K562 (cell line): ENCODE measurements around the gene IFNA8. TPM values are rescaled to one million over a fixed set of nuclear protein-coding genes. Genes with fewer than 3 reads are reported as not detected.

Experiments used
- ATAC-seq: fragments of 200-7000 bp; cut with Tn5 transposase; 3 replicates; pipeline ENCODE4 v1.9.1; 2020; ENCODE audit warnings: moderate library complexity
- BruUV-seq: library from RNA; stranded (reverse); fragments of 400-500 nt; replicated peaks from 2 replicates; lab custom pipeline; 2021; lab: Mats Ljungman, UMichigan
- CTCF ChIA-PET: fragments of 300-600 bp; formaldehyde crosslinking; extraction: SDS; loops from one replicate; lab custom pipeline; 2021; ENCODE audit warnings: low intra/inter-chr PET ratio; lab: Yijun Ruan, JAX
- POLR2A ChIA-PET: fragments of 300-600, 350-650 bp; sonication (Branson Sonifier 250); formaldehyde crosslinking; extraction: SDS; loops from one replicate; lab custom pipeline; 2021; ENCODE audit warnings: antibody characterized with exemption, inconsistent platforms; lab: Yijun Ruan, JAX
- DNase-seq, 4 experiments: peaks; one replicate each; pipeline versions ENCODE4 v3.0.0 to v3.0.0-alpha.2; 2011 to 2018; ENCODE audit warnings: low spot score in 3 of 4, mixed read lengths in 3 of 4; ENCODE audit errors: extremely low read depth in 1 of 4
- FAIRE-seq: peaks from 2 replicates; lab custom pipeline; 2011; peaks lifted over from hg19 to GRCh38; lab: Jason Lieb, UNC
- H2AFZ ChIP-seq: 2 replicates; pipeline ENCODE4 v1.6.0; 2011; ENCODE audit warnings: low read depth, low read length, control low read depth, inconsistent platforms
- H3K27ac ChIP-seq: fragments of 200-600 bp; 3 replicates; pipeline ENCODE4 v1.8.0; 2011; ENCODE audit warnings: low read depth, mild to moderate bottlenecking, control low read depth, inconsistent platforms, low read length, moderate library complexity, mixed read lengths; ENCODE audit errors: extremely low read depth
- H3K27me3 ChIP-seq, 2 experiments: fragments of 300-600 bp in 1 of 2; 2 replicates in 1 of 2; 3 replicates in 1 of 2; pipeline versions ENCODE4 v1.6.0 to v1.8.0; 2011; ENCODE audit warnings: inconsistent platforms in 2 of 2, low read length in 2 of 2, mild to moderate bottlenecking in 1 of 2, mixed read lengths in 1 of 2, moderate library complexity in 1 of 2; ENCODE audit not compliant: control insufficient read depth in 2 of 2, insufficient read depth in 2 of 2
- H3K36me3 ChIP-seq: fragments of 300-600 bp; 3 replicates; pipeline ENCODE4 v1.8.0; 2011; ENCODE audit warnings: mild to moderate bottlenecking, low read length, inconsistent platforms; ENCODE audit not compliant: control insufficient read depth, insufficient read depth
- H3K4me1 ChIP-seq, 2 experiments: fragments of 200-600 bp in 1 of 2; replicated peaks in 1 of 2; 2 replicates in 1 of 2; 3 replicates in 1 of 2; pipeline versions ENCODE4 v1.5.1 to v1.8.0; 2011; ENCODE audit warnings: inconsistent platforms in 2 of 2, low read length in 2 of 2, mild to moderate bottlenecking in 1 of 2, mixed read lengths in 1 of 2, moderate library complexity in 1 of 2; ENCODE audit not compliant: control insufficient read depth in 2 of 2, insufficient read depth in 2 of 2
- H3K4me2 ChIP-seq: 2 replicates; pipeline ENCODE4 v1.6.1; 2011; ENCODE audit warnings: low read length, control low read depth, inconsistent platforms, mixed read lengths; ENCODE audit not compliant: insufficient read depth
- H3K4me3 ChIP-seq: fragments of 200-600 bp; sonication (generic), shearing (Covaris generic); 2 replicates; pipeline ENCODE4 v1.5.1; 2016; ENCODE audit warnings: control low read depth, inconsistent platforms
- H3K79me2 ChIP-seq: fragments of 200-600 bp; 3 replicates; pipeline ENCODE4 v1.8.0; 2011; ENCODE audit warnings: low read length, inconsistent platforms; ENCODE audit not compliant: control insufficient read depth, insufficient read depth
- H3K9ac ChIP-seq, 2 experiments: 2 replicates each; pipeline versions ENCODE4 v1.6.0 to v1.6.1; 2011; ENCODE audit warnings: low read depth in 2 of 2, low read length in 2 of 2, control low read depth in 1 of 2, inconsistent platforms in 1 of 2, mild to moderate bottlenecking in 1 of 2, mixed read lengths in 1 of 2; ENCODE audit not compliant: insufficient read depth in 1 of 2
- H3K9me1 ChIP-seq: one replicate; pipeline ENCODE4 v1.6.0; 2011; ENCODE audit warnings: inconsistent platforms, mild to moderate bottlenecking, low read length, moderate library complexity; ENCODE audit not compliant: control insufficient read depth, insufficient read depth
- H3K9me3 ChIP-seq: replicated peaks from 2 replicates; pipeline ENCODE4 v1.5.1; 2011; ENCODE audit warnings: low read depth, low read length, inconsistent platforms; ENCODE audit not compliant: control insufficient read depth, insufficient read depth
- H4K20me1 ChIP-seq: replicated peaks from 2 replicates; pipeline ENCODE4 v1.6.1; 2011; ENCODE audit warnings: low read length, inconsistent platforms, mixed read lengths; ENCODE audit not compliant: control insufficient read depth, insufficient read depth
- HNRNPUL1 ChIP-seq: fragments of 200-400 bp; formaldehyde crosslinking; IDR thresholded peaks from 2 replicates; pipeline ENCODE4 v1.6.1; 2017; ENCODE audit warnings: low read length
- NR2C2 ChIP-seq, 2 experiments: fragments of 200-800 bp in 1 of 2; sonication (Bioruptor generic) in 1 of 2; sonication (generic) in 1 of 2; formaldehyde crosslinking in 1 of 2; IDR thresholded peaks; 2 replicates each; pipeline versions ENCODE4 v1.6.1 to v1.8.0; 2016 to 2022; ENCODE audit warnings: mild to moderate bottlenecking in 1 of 2, missing compliant biosample characterization in 1 of 2, missing genetic modification characterization in 1 of 2, missing genetic modification reagents in 1 of 2
- POU5F1 ChIP-seq: fragments of 150-350 bp; IDR thresholded peaks from 2 replicates; pipeline ENCODE4 v1.6.1; 2014; ENCODE audit warnings: borderline replicate concordance, low read length, low read depth, mild to moderate bottlenecking; ENCODE audit not compliant: partially characterized antibody
- RBM17 ChIP-seq: fragments of 200-400 bp; formaldehyde crosslinking; IDR thresholded peaks from 2 replicates; pipeline ENCODE4 v1.6.1; 2017; ENCODE audit warnings: low read depth, mild to moderate bottlenecking, low read length, borderline replicate concordance
- RCOR1 ChIP-seq, 2 experiments: IDR thresholded peaks; 2 replicates each; pipeline ENCODE4 v1.6.1; 2012; ENCODE audit warnings: low read depth in 2 of 2, low read length in 2 of 2, borderline replicate concordance in 1 of 2, improper control_type of control experiment in 1 of 2
- SRSF3 ChIP-seq: fragments of 200-400 bp; formaldehyde crosslinking; IDR thresholded peaks from 2 replicates; pipeline ENCODE4 v1.6.1; 2016; ENCODE audit warnings: mild to moderate bottlenecking, low read length, moderate library complexity; ENCODE audit not compliant: insufficient read depth
- STAT5A ChIP-seq: IDR thresholded peaks from 2 replicates; pipeline ENCODE4 v1.6.1; 2012; ENCODE audit warnings: low read length, inconsistent platforms, borderline replicate concordance
- STAT5B ChIP-seq: fragments of 250-450 bp; sonication (Bioruptor Pico); IDR thresholded peaks from 2 replicates; pipeline ENCODE4 v1.8.0; 2021; ENCODE audit warnings: mild to moderate bottlenecking, inconsistent platforms
- ZNF184 ChIP-seq: sonication (generic); formaldehyde crosslinking; IDR thresholded peaks from 2 replicates; pipeline ENCODE4 v1.5.0; 2020; ENCODE audit warnings: missing genetic modification reagents
- WGBS: fragments of 100-300 bp; shearing (Covaris generic); methylation state at CpG from one replicate; pipeline ENCODE4 v1.1.6; 2016; ENCODE audit warnings: low coverage, mixed read lengths; ENCODE audit not compliant: insufficient coverage; ENCODE audit errors: missing lambda C conversion rate; 5-methylcytosine and 5-hydroxymethylcytosine counted together
- in situ Hi-C: fragments of 300-500 bp; cut with MboI; formaldehyde crosslinking; loops from 4 replicates; pipeline ENCODE4 v1.15.0; 2018; ENCODE audit warnings: inconsistent platforms, mixed read lengths
- intact Hi-C: fragments of 100-400 bp; cut with micrococcal nuclease; formaldehyde crosslinking; loops from 2 replicates; pipeline ENCODE4 v1.14.2; 2022
- polyA plus RNA-seq, 8 experiments: library from polyadenylated mRNA; depleted of rRNA in 4 of 8; stranded (reverse) in 5 of 8; unstranded in 3 of 8; fragments of >200 nt; fragmentation: Nextera tagmentation in 2 of 8; fragmentation: Illumina TruSeq in 1 of 8; extraction: Ambion mirVana in 2 of 8; extraction: Trizol in 1 of 8; gene quantifications; 2 replicates each; pipeline versions ENCODE4 v1.2.1 to v1.2.3, GENCODE V29; 2011 to 2014; ENCODE audit warnings: inconsistent platforms in 1 of 8, missing spikeins in 1 of 8
- total RNA-seq, 7 experiments: library from RNA; depleted of rRNA in 6 of 7; stranded (reverse); fragments of >200 nt in 6 of 7; fragmentation: Illumina TruSeq in 2 of 7; extraction: Trizol in 2 of 7; gene quantifications; 2 replicates each; pipeline versions ENCODE4 v1.2.1 to v1.2.3, GENCODE V29; 2011 to 2021; ENCODE audit warnings: low replicate concordance in 1 of 7

Gene IFNA8
- total and polyA plus RNA-seq, 9 of the 15 experiments (the other 6 are each of a cell fraction or from before 2014, with no cell fraction given): not detected

GRCh38 chr9:21429191-21429590 lies 20.3 kb downstream of the IFNA8 start (continued):
- TF ChIP-seq ZNF184 (CRISPR knock-in tag) (no peak), HNRNPUL1 (no peak), STAT5A (no peak), RCOR1 (IDR thresholded peaks at IDR 0.05; ENCODE audit: borderline replicate concordance in 1 of 2, low read depth in 2 of 2, low read length in 2 of 2) (no peak)

GRCh38 chr9:21432672-21433425 lies 23.9 kb downstream of the IFNA8 start:
- ChIA-PET CTCF (no interaction called here), POLR2A (no interaction called here)
- H3K9me1 ChIP-seq: no peaks in the 10 kb centered on the region
- H3K36me3 ChIP-seq: no peaks in the 10 kb centered on the region
- no peak overlapping the region for H3K27ac ChIP-seq
- no peaks in the 10 kb centered on the region for H3K4me1 ChIP-seq
- H2AFZ ChIP-seq: no peak overlapping the region
- intact Hi-C loops (no loop called here), in situ Hi-C loops (no loop called here)
- no peaks in the 10 kb centered on the region for H3K27me3 ChIP-seq
- DNase-seq (no peak), FAIRE-seq (no peak), ATAC-seq (no peak)
- H3K79me2 ChIP-seq: no peaks in the 10 kb centered on the region
- WGBS: no CpG with 5 or more reads among the region's 2 CpGs
- no peaks in the 10 kb centered on the region for H3K9me3 ChIP-seq
- no peaks in the 10 kb centered on the region for H4K20me1 ChIP-seq
- no peak overlapping the region for H3K9ac ChIP-seq
- no peak for TF ChIP-seq SRSF3
- no peak for TF ChIP-seq POU5F1
- no peak for TF ChIP-seq RBM17
- TF ChIP-seq STAT5B (CRISPR knock-in tag): no peak
- TF ChIP-seq NR2C2 (CRISPR knock-in tag; IDR thresholded peaks at IDR 0.05): no peak
- no peak for TF ChIP-seq NR2C2 (tag; IDR thresholded peaks at IDR 0.05)
- no TSS peak for BruUV-seq
- H3K4me2 ChIP-seq: no peak overlapping the region
- no peak overlapping the region for H3K4me3 ChIP-seq
